22Rv1 (cell line): ENCODE measurements around the gene SNAPC4.

Experiments used
- CTCF ChIP-seq: fragments of 450-650 bp; IDR thresholded peaks from 2 replicates; pipeline ENCODE4 v1.5.1; 2017; ENCODE audit warnings: mild to moderate bottlenecking
- ZFX ChIP-seq: fragments of 450-650 bp; IDR thresholded peaks from 2 replicates; pipeline ENCODE4 v1.6.1; 2017; ENCODE audit warnings: antibody characterized with exemption, borderline replicate concordance

- TF ChIP-seq CTCF (no peak), ZFX (no peak)
These were observed 16.5 kb upstream of the SNAPC4 start for GRCh38 chr9:136416427-136416826.
